HG03196 (cell line): ENCODE measurements around the gene NOTCH2.

Experiments
- ATAC-seq: cut with Tn5 transposase; IDR thresholded peaks from one replicate; pipeline ENCODE4 v1.9.1; 2021; ENCODE audit not compliant: unreplicated experiment

NOTCH2 gene

DNA sequence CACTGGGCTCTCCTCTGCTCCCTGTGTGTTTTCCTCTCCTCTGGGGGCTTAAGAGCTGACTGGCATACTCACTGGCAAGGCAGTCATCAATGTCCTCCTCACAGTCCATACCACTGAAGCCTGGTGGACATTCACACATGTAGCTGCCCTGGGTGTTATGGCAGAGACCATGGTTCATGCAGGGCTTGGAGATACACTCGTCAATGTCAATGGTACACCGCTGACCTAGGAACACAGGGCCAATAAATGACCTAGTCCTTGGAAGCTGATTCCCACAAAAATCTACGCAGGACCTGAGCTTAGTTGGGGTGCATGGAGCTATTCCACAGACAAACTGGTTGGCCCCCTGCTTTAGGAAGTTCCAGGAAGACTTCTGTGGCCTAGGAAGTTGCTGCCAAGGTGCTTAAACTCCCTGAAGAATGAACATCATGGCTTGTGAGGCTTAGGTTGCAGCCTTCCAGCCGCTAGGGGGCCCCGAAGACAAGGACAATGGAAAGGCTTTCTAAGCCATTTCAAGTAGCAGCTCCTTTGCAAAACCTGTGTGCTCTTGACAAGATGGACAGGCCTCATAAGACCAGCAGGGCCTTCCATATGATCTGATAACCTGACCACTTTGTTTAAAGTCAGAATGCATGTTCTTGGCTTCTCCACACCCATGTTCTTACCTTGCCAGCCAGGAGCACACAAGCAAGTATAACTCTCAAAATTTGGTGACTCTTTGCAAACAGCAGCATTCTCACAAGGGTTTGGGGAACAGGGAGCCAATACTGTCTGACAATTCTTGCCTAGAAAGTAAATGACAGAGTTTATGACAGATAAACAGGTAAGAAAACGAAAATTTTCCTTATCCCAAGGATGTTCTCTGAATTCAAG is 120.9 kb downstream of the NOTCH2 start:
- ATAC-seq = peak; percentile 66

DNA sequence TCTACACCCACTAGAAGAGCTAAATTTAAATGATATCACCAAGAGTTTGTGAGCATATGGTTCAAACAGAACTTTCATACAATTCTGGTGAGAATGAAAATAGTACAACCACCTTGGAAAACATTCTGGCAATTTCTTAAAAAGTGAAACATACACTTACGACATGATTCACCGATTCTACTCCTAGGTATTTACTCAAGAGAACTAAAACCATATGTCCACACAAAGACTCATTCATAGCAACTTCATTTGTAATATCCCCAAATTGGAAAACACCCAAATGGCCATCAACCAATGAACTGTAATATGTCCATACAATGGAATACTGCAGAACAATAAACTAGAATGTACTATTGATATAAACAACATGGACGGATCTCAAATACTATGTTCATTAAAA is 122.0 kb downstream of the NOTCH2 start:
- ATAC-seq = no peak

DNA sequence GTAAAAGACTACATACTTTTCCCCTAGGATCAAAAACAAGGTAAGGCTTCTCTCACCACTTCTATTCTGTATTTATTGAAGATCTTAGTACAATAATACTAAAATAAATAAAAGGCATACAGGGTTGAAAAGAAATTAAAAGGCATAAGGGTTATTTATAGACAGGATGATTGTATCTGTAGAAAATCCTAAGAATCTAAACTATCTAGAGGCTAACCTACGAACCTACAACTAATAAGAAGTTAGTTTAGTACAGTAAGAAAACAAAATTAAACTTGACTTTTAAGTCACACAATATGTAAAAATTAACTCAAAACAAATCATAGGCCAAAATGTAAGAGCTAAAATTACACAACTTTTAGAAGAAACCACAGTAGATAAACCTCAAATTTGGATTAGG is 122.7 kb downstream of the NOTCH2 start:
- ATAC-seq = no peak

DNA sequence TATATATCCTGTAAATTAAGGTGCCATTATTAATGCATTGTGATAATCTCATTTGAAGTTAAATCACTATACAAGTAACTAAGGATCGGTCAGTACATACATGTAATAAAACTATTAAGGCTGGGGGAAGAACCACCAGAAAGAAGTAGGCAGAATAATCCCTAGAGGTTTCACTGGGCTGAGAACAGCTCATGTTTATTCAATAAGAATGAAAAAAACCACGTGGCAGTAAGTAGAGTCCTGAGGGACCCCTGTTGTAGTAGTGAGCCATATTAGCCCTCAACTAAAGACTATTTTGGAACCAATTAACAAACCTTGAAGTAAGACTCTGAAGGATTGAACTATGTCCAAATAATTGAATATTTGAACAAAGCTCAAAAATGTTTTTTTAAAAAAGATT is 126.2 kb downstream of the NOTCH2 start:
- ATAC-seq = no peak

DNA sequence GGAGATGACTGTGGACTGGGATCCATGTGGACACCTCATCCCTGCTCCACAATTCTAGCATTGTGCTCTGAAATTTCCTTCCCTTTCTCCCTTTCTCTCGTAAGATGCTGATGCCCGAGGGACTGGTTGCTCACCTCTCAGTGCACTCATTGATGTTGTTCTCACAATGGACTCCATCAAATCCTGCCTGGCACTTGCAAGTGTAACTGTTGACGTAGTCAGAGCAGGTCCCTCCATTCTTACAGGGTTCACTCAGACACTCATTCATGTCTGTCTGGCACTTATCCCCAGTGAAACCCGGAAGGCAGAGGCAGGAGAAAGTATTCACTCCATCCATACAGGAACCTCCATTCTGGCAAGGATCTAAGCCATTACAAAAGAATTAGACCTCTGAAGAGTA is 128.1 kb downstream of the NOTCH2 start:
- no peak for ATAC-seq

DNA sequence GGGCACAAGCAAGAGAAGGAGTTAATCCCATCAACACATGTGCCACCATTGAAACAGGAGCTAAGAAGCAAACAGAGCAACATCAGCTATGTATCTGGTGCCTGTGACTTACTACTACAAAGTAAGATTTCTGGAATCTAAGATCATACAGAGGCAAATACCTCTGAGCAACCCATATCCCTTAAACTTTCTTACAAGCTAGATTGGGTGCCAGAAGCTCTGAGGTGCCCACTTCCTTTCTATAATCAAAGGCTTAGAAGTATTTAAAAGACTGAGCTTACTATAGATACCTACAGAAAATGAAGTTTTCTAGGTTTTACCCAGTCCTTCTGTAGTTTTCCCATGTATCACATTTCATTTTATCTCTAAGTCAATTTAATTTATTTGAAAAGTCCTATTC is 128.8 kb downstream of the NOTCH2 start:
- no peak for ATAC-seq

DNA sequence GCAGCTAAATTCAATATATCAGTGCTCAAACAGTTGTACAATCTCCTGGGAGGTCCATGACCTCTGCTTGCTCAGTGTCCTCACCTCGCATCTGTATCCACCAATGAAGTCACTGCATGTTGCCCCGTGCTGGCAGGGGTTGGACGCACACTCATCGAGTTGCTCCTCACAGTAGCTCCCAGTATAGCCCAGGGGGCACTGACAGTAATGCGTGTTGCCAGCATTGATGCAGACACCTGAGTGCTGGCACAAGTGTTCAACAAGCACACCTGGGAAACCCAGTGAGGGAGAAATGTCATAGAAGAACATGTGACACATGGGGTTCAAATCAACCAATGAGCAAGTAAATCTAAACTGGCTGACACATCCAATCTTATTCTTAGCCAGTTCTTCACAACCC is 132.3 kb downstream of the NOTCH2 start:
- no peak for ATAC-seq

DNA sequence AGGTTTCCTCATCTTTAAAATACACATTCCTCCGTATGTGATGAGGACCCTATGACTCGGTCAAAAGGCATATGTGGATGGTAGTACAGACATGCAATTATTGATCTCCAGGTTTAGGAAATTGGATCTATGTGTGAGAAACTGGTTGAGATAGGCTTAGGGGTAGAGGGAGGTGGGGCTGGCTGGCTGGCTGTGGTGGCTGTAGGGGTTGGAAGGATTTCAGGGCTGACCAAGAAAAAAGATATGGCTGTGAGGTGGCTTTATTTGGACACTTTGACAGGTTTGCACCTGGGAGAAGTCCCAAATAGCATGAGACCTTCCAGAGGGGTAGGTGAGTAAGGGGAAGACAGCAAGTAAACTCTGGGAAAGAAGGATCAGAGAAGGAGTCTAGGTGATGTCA is 133.5 kb downstream of the NOTCH2 start:
- ATAC-seq = no peak

DNA sequence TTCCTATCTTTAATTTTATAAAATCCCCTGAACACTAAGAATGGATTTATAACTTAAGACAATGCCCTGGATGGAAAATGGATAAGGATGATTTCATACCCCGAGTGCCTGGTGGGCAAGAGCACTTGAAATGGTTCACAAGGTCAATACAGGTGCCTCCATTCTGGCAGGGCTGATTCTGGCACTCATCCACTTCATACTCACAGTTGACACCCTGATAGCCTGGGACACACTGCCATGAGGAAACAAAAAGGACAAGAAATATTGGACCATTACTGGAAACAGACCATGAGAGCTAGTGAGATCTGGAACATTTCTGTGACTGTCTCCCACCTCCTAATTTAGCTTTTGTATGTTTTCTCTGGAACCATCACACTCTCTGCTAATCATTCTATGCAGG is 134.1 kb downstream of the NOTCH2 start:
- ATAC-seq = no peak

DNA sequence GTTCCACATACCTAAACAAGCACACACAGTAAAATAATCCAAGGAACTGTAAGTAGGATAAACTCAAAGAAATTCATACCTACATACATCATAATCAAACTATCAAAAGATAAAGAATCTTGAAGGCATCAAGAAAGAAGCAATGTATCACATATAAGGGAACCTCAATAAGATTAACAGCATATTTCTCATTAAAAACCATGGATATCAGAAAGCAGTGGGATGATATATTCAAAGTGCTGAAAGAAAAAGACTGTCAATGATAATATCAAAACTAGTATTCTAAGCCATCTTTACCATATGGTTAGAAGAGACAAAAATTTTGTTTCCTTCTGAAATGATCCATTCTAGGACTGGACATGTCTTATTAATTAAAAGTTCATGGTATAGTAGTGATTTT is 136.1 kb downstream of the NOTCH2 start:
- ATAC-seq = no peak

DNA sequence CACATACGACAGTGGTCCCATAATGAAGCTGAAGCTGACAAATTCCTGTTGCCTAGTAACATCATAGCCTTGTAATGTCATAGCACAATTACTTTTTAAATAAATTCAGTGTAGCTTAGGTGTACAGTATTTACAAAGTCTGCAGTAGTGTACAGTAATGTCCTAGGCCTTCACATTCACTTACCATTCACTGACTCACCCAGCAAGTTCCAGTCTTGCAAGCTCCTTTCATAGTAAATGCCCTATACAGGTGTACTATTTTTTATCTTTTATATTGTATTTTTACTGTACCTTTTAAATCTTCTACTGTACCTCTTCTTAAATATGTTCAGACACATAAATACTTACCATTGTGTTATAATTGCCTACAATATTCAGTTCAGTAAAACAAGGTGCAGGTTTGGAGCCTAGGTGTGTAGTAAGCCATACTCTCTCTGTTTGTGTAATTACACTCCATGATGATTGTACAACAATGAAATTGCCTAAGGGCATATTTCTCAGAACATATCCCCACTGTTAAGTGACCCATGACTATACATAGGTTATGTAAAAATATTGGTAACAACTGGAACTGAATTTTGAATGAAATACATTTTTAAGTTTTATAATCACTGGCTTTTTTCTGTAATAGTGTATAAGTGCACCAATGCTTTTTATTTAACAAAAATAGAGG is 139.7 kb downstream of the NOTCH2 start:
- no peak for ATAC-seq

DNA sequence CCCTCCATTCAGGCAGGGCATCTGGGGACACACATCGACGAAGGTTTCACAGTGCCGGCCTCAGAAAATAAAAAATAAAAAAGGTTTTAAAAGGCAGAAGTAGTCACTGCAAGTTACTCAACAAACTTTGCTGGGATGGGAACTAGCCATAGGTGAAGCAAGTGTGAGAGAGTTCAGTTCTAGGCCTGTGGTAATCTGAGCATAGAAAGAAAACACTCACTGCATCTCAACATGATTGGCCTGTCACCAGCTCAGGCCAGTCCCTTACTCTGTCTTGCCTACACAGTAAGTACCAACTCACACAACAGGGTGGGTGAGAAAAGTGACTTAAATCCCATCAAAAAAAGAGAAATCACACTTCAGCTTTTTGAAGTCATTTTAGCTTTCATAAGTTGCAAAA is 142.9 kb downstream of the NOTCH2 start:
- no peak for ATAC-seq

DNA sequence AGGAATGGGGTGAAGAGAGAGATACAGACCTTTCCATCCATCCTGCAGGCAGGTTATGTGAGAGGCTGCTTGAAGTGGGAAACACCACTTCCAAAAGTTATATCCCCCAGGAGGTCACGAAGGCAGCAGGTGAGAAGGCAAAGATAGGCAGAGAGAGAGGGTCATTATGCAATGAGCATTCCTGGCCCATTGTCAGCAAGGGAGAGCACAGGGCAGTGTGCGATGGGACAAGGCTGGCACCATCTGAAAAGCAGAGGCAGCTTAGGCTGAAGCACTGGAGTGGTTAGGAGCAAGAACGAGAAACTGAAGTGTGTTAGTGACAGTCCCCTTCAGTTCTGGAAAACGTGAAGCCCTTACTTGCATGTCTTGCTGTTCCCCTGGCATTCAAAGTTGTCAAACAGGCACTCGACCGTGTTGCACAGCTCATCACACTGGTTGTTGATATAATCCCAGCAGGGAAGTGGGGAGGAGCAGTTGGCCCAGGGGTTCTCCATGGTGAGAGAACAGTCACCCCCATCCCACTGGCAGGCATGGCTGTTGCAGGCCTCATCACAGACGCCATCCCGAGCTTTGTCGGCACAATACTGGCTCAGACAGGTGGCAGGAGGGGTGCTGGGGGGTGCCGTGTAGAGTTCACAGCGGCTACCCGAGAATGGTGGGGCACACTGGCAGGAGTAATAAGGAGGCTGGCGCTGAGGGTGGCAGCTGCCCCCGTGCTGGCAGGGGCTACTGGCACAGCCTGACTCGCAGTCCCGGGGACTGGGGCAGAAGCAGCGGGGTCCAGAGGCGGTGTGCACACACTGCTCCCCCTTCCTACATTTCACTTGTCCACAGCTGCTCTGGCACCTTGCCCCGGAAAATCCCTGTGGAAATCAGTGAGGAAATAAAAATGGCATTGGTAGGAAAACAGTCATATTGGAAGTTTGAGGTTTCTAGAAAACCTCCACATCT is 144.2 kb downstream of the NOTCH2 start:
- ATAC-seq = no peak

DNA sequence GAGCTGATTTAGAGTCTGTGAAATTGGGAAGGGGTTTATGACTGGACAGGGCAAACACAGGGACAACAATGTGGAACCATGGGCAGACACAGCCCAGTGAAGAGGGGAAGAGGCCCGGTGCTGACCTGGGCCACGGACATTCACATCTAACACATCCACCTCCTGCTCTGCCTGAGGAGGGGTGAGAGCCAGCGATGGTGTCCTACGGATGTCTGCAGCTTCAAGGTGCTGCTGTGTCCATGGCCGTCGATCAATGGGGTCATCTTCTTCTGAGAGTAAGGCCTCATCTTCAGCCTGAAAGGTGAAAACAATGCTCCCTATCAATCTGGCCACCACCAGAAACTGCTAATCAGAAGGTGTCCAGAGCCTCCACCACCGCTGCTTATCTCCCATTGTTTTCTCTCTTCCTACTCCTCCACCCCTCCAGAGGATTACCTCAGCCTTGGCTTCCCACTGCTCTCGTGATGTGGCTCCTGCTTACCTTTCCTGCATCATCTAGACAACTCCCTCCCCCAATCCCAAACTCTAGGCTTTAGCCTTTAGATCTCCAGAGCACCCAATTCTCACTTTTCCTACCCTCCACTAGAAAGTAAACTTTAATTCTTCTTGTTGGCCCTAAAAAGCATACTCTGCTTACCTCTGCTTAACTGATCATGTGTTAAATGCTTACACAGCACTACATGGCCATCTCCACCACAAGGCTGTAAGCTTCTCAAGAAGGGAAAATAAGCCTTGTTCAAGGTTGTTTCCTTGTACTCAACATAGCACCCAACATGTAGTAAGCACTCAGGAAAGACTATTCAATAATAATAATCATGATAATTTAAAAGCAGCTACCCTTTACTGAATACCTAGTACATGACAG is 149.1 kb downstream of the NOTCH2 start:
- no peak for ATAC-seq

DNA sequence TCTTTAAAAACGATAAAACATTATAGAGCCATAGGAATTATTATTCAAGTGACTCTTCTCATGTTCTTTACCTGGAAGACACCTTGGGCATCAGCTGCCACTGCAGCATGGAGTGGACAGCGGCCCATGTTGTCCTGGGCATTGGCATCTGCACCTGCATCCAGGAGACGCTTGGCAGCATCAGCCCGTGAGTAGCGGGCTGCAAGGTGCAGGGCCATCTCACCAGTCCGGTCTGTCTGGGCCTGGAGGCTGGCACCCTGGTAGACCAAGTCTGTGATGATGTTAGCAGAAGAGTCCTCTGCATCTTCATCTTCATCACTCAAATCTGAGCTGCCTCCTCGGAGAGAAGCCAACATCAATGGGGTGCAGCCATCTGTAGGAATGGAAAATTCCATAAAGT is 150.2 kb downstream of the NOTCH2 start:
- ATAC-seq = no peak

DNA sequence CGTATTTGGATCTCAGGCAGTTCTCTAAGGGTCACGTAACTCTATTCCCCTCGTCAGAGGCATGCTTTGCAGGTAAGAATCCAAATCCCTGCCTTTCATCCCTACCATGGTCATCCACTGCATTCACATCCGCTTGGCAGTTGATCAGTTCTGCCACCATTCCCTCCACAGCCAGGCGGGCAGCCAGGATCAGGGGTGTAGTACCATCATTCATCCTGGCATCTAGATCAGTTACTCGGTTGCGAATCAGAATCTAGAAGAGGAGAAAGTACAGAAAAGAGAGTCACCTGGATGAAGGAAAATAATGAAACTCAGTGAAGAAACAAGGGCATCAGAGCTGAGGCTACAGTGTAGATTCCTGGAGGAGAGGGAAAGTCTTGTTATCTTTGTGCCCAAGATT is 151.2 kb downstream of the NOTCH2 start:
- no peak for ATAC-seq

DNA sequence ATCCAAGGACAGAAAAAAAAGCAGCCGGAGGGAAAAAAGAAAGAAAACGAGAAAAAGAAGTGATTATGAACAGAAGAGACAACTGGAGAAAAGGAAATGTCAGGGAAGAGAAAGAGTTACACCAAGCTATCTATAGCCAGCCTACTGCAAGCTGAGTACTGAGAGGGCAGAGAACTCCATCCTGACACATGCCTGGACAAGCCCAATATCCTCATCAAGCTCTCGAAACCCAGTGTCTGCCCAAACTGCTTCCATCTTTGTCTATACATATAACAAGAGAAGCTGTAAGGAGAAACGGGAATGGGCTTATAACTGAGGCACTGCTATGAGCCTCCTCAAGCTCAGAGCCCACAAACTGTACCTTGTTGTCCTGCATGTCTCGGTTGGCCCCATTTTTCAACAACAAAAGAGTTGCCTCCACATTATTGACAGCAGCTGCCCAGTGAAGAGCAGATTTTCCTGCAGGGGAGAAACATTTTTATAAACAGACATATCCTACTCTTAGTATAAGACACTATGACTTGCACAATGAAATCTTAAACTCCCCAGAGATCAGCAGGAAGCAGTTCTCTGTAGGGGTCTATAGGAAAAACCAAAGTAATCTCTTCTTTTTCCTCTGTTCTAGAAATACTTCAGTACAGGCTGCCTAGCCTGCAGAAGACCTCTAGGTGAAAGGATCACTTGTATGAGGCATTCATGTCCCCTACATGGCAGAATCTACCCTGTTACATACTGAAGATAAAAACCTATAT is 152.0 kb downstream of the NOTCH2 start:
- no peak for ATAC-seq

DNA sequence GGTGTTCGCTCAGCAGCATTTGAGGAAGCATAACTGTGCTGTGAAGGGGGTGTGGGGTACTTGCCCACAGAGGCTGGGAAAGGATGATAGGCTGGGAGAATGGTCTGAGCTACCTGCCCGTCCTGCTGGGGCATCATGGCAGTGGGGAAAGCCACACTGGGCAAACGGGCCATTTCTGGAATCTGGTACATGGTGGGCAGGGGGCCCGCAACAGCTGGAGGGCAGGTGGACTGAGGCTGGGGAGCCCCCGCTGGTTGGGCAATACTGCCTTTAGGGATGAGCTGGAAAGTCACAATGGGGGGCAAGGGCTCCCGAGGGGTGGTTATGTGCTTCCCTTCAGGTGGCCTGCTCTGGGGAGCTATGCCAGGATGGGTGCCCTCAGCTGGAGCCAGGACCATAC is 153.9 kb downstream of the NOTCH2 start:
- ATAC-seq = no peak

DNA sequence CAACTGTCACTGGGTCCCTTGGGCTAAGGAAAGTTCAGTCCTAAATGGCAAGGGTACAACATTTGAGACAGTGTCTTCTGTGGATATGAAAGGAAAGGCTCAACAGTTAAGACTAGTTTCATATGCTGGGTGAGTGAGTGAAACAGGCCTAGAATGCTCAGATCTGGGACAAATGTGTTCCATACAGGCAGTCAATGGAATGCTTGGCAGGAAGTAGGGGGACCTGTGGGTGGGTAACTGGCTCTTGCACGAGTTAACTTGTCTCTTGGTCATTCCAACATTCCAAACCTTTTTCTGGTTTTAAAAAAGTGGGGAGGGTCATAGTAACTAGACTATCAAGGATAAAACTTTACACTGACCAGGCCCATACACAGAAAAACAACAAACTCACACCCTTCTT is 155.4 kb downstream of the NOTCH2 start:
- ATAC-seq = no peak

DNA sequence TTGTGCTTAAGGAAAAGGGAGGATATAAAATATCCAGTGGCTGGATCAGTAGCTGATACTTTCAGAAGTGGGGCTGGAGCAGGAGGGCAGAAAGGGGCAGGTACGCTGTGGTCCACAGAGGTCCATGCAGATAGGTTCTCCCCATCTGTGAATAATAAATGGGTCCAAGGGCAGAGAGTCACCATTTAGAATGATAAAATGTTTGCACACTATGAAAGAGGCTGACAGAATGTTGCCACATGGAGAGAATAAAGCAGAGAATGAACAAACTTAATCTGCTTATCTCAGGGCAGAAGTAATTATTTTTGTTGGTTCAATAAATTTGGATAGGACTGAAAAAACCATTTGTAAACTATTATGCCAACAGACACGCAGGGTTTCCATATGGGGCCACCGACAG is 156.5 kb downstream of the NOTCH2 start:
- no peak for ATAC-seq
